HG02623 (cell line): ENCODE data around the gene UBE2R2.
"Not testable (repeated sequence)": the region's sequence is repeated elsewhere in the genome, so short reads cannot be mapped to it uniquely, and the experiment has no call there.

Source experiments
- ATAC-seq: cut with Tn5 transposase; IDR thresholded peaks from one replicate; pipeline ENCODE4 v1.9.1; 2021; ENCODE audit warnings: moderate library complexity; ENCODE audit not compliant: unreplicated experiment

The UBE2R2 gene

GRCh38 chr9:33816327-33817252, at the start of gene UBE2R2:
Gene UBE2R2, plus strand, starts transcription at chr9:33817160. Its CDS starts 598 bp downstream, at chr9:33817758.
- ATAC-seq: peak; percentile 62

DNA sequence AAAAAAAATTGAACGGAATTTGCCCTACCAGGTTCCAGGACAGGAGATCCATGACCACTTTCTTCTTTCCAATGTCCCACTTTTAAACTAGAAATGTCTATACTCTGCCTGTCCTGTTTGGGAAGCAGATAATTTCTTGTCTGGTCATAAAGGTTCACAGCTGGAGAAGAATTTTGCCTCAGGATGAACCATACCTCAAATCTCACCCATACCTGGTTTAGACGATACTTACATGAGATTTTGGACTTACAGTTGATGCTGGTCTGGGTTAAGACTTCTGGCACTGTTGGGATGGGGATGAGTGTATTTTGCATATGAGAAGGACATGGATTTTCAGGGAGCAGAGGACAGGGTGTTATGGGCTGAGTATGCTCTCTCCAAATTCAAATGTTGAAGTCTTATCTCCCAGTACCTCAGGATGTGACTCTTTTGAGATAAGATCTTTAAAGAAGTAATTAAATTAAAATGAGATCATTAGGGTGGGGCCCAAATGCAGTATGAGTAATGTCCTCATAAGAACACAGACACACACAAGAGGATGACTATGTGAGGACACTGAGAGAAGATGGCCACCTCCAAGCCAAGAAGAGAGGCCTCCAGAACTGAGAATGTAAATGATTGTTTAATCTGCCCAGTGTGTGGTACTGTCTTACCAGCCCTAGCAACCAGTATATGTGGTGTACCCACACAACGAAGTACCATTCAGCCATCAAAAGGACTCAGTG, 46.6 kb upstream of the UBE2R2 start:
- not testable (repeated sequence) for ATAC-seq

GRCh38 chr9:33773135-33773534, 43.8 kb upstream of the UBE2R2 start:
- not testable (repeated sequence) for ATAC-seq

DNA sequence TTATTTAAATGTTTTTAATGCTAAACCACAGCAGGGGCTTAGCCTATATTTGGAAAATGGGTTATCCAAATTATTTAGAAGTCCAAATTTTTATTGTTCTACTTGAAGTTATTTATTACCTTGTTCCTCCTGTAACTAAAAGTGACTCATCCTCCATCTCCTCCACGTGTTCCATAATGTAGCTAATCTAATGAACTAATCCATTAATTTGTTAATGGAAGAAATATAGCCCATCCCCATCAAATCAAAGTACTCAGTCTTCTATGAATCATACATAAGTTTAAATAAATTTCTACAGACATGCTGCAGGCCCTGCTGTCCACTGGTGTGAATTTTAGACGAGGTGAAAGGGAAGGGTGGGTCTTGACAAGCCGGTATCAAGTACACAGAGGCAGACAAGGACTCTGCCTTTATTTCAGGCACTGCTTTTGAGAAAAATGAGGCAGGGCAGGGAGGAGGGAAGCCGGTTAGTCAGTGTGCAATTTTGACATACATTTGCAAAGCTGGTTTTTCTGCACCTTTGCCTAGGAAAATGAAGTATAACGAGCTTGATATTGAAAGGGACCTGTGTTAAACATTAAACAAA, 42.8 kb upstream of the UBE2R2 start:
- not testable (repeated sequence) for ATAC-seq

- ATAC-seq: no peak
Measured at GRCh38 chr9:33776578-33776977, 40.4 kb upstream of the UBE2R2 start.

DNA sequence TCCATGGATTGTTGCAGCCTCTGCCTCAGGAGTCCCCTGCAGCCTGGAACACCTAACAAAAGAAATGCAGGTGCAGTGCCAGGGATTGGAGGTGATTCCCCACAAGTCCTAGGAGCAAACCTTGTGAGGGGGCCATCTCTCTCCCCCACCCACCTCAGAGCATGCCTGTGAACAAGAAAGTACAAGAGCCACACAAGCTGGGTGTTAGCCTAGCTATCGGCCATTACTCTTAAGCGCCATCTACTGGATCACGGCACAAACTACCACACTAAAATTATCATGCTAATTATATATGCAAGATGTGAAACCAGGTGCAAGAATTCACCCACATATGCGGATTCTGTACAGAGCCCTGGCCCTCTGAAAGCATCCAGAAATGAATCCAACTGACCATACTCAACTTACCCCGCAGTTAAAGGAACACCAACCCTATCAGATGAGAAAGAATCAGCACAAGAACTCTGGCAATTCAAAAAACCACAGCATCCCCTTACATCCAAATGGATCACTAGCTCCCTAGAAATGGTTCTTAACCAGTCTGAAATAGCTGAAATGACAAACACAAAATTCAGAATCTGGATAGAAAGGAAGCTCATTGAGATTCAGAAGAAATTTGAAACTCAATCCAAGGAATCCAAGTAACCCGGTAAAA, 38.1 kb upstream of the UBE2R2 start:
- ATAC-seq: peak; percentile 53

- ATAC-seq: no peak
Measured at GRCh38 chr9:33780276-33780675, 36.7 kb upstream of the UBE2R2 start.

DNA sequence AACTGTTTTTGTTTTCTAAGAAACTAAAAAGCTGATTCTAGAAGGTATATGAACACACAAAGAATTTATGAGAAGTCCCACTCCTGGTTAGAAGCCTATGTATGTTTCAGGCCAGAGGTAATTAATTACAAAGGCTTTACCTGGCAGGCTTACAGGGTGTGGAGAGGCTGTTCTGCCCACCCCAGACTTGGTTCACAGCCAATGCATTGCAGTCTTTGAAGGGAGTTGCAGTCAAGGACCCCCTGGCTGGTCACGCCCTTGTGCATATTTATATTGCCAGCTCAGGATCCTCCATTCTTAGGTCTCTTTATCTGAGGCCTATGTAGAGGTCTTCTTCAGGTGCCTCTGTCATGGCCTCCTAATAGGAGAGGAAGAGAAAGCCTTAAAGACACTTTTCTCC, 35.2 kb upstream of the UBE2R2 start:
- no peak for ATAC-seq

- ATAC-seq: no peak
Measured at GRCh38 chr9:33782395-33783152, 34.4 kb upstream of the UBE2R2 start.

DNA sequence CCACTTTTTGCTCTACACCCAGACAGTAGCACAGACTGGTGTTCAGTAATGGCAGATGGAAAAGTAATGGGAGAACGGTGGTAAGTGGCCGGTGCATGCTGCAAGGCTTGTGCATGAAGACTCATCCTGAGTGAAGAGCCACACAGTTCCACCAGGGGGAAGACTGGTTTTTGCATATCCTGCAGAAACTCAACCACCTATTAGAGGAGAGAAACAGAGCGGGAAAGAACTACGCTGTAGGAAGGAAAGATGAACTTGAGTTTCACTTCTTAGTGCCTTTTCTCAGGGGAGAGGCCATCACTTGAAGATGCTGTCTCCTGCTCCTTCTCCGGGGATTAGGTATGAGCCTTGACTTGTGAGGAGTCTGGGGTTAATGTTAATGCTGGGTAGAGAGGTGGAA, 31.0 kb upstream of the UBE2R2 start:
- no peak for ATAC-seq

GRCh38 chr9:33786681-33787080, 30.3 kb upstream of the UBE2R2 start:
- ATAC-seq: no peak

- no peak for ATAC-seq
Measured at GRCh38 chr9:33787839-33788238, 29.1 kb upstream of the UBE2R2 start.

DNA sequence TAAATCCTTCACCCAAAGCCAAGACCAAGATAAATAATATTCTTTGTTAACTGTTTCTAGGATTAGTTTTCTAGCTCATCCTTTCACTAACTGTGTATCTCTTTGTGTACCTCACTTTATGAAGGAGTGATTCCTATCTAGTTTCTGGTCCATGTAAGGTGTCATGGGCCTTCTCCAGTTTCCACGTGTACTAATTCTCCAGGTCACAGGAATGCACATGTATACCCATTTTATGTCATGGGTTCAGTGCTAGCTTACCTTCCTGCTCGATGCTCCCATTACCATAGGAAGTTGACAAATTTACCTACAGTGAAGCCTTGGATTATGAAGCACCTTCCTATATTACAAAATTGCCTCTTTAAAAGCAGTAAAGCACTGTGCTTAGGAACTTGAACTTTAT, 27.5 kb upstream of the UBE2R2 start:
- not testable (repeated sequence) for ATAC-seq

DNA sequence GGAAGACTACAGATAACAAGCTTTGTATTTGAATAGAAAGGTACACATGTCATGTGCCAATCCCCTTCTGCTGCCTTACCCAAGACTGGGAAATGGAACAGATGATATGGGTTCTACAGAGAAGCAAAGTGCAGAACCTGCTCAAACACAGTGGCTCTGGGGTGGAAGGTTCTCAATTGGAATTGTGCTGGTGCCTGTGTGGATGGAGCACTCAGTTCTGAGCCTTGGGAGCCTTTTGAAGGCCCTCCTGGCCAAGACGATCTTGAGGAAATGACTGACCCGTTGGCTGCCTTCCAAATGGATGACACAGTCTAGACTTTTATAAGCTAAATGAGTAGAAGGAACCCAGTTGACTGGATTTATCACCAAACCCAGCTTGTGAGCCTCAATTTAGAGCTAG, 25.8 kb upstream of the UBE2R2 start:
- ATAC-seq: no peak

GRCh38 chr9:33793496-33793895, 23.5 kb upstream of the UBE2R2 start:
- not testable (repeated sequence) for ATAC-seq

GRCh38 chr9:33794560-33794959, 22.4 kb upstream of the UBE2R2 start:
- no peak for ATAC-seq

DNA sequence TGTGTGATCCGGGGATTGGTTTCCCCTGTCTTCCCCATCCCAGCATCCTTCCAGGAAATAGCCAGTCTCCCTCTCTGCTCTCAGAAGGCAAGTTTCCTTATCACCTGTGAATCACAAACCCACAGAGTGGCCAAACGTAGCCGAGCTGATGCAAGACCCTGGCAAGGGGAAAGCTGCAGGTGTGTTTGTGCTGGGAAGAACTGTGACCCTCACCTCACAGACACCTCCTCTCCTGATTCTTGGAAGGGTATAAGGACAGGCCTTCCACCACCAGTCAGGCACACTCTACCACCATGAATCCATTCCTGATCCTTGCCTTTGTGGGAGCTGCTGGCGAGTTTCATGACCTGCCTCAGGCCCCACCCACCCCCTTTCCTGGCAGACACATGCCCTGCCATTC, 21.7 kb upstream of the UBE2R2 start, which contains the start of gene PRSS3:
TSS of gene PRSS3 (plus strand) at position 281 of the 400 bp plus-strand sequence. CDS start at position 294, 13 bp downstream.
- ATAC-seq: no peak

DNA sequence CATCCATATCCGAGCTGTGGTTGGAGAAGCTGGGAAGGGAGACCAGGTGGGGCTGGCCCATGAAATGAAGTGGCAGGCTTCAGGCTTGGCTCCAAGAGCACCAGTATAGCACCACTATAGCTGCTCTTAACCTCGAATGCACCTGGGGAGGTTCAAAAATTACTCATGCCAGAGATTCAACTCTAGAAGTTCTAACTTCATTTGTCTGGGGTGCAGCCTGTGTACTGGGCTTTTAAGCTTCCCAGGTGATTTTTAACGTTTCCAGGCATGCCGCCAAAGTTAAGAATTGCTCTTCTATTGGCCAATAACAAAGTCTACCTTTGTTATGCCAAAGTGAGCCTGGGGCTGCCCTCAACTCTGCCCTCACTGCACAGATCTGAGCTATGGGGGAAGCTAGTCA, 21.1 kb upstream of the UBE2R2 start:
- no peak for ATAC-seq

GRCh38 chr9:33796679-33797078, 20.3 kb upstream of the UBE2R2 start:
- ATAC-seq: not testable (repeated sequence)

DNA sequence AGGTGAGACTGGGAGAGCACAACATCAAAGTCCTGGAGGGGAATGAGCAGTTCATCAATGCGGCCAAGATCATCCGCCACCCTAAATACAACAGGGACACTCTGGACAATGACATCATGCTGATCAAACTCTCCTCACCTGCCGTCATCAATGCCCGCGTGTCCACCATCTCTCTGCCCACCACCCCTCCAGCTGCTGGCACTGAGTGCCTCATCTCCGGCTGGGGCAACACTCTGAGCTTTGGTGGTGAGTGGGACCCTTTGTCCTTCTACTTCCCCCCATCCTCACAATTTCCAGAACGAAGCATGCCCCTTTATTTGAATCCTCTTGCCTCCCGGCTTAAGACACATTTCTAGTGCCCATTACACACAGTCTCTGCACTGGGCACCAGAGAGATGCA, 19.1 kb upstream of the UBE2R2 start:
- ATAC-seq: no peak
